ENCODE results near the gene TMEM82.

The TMEM82 gene

DNA sequence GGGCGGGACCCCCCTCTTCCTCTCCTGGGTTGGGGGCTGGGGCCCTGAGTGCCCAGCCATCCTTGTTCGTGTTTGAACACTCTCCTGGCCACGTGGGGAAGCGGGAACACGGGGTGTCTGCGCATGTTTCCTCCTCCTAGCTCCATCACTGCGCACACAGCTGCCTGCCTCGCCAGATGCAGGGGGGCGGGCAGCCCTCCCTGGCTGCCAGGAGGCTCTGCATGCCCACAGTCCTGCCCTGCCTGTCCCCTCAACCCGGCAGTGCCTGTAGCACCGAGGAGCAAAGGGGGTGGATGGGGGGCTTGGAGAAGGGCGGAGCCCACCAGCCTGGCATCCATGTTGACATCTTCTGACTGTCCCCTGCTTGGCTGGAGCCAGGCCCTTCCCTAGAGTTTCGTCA, 8.0 kb upstream of the TMEM82 start:
- H3K27me3 ChIP-seq (ENCODE audit: insufficient read depth, low read length), result no peaks in the 10 kb centered on the region
- no peak overlapping the region for H2AFZ ChIP-seq (ENCODE audit: low read depth, low read length)
- H3K4me3 ChIP-seq (ENCODE audit: low read length), result no peak overlapping the region
- H3K4me1 ChIP-seq (ENCODE audit: insufficient read depth, low read length), result peaks cover 7% of the 10 kb centered on the region
- H3K36me3 ChIP-seq (ENCODE audit: insufficient read depth, low read length), result peaks cover 31% of the 10 kb centered on the region
- H3K9me3 ChIP-seq (ENCODE audit: low read length), result no peaks in the 10 kb centered on the region

GRCh38 chr1:15734901-15735300, 7.4 kb upstream of the TMEM82 start:
- no peak overlapping the region for H2AFZ ChIP-seq (ENCODE audit: low read depth, low read length)
- peaks cover 28% of the 10 kb centered on the region for H3K36me3 ChIP-seq (ENCODE audit: insufficient read depth, low read length)
- no peaks in the 10 kb centered on the region for H3K27me3 ChIP-seq (ENCODE audit: insufficient read depth, low read length)
- no peak overlapping the region for H3K4me3 ChIP-seq (ENCODE audit: low read length)
- peaks cover 7% of the 10 kb centered on the region for H3K4me1 ChIP-seq (ENCODE audit: insufficient read depth, low read length)
- H3K9me3 ChIP-seq (ENCODE audit: low read length), result no peaks in the 10 kb centered on the region

GRCh38 chr1:15735304-15736037, 6.8 kb upstream of the TMEM82 start:
- no peak overlapping the region for H2AFZ ChIP-seq (ENCODE audit: low read depth, low read length)
- H3K27me3 ChIP-seq (ENCODE audit: insufficient read depth, low read length), result no peaks in the 10 kb centered on the region
- no peaks in the 10 kb centered on the region for H3K9me3 ChIP-seq (ENCODE audit: low read length)
- peaks cover 7% of the 10 kb centered on the region for H3K4me1 ChIP-seq (ENCODE audit: insufficient read depth, low read length)
- no peak overlapping the region for H3K4me3 ChIP-seq (ENCODE audit: low read length)
- peaks cover 26% of the 10 kb centered on the region for H3K36me3 ChIP-seq (ENCODE audit: insufficient read depth, low read length)

DNA sequence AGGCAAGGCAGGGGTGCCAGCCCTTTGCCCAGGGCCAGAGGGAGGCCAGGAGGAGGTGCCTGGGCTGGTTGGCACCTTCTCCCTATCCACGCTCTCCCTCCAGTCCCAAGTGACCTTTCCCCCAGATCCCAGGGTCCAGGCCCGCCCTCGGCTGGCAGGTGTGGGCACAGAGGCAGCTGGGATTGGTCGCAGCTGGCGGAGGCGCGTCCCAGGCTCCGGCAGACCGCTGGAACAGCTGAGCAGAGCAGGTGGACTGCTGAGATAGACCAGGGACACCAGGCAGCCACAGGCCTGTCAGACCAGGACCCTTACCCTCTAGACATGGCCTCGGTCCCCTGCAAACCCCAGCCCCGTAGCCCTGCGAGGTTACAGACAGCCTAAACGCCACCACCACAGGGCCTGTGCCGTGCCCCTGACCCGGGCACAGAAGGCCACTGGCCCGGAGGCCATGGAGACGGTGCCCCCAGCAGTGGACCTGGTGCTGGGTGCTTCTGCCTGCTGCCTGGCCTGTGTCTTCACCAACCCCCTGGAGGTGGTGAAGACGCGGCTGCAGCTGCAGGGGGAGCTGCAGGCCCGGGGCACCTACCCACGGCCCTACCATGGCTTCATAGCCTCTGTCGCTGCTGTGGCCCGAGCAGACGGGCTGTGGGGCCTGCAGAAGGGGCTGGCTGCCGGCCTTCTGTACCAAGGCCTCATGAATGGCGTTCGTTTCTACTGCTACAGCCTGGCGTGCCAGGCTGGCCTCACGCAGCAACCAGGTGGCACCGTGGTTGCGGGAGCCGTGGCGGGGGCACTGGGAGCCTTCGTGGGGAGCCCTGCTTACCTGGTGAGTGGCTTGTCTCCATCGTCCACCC, 6.0 kb upstream of the TMEM82 start, which contains the start of gene SLC25A34:
Gene SLC25A34 (plus strand): TSS at position 221 of the 854 bp plus-strand sequence. CDS start 228 bp downstream, at position 449.
- Histone ChIP-seq H3K9me3 (ENCODE audit: low read length) (no peaks in the 10 kb centered on the region), H3K36me3 (ENCODE audit: insufficient read depth, low read length) (peaks cover 18% of the 10 kb centered on the region), H3K4me1 (ENCODE audit: insufficient read depth, low read length) (peaks cover 7% of the 10 kb centered on the region), H3K27me3 (ENCODE audit: insufficient read depth, low read length) (no peaks in the 10 kb centered on the region), H2AFZ (ENCODE audit: low read depth, low read length) (no peak within 1 kb of the TSS), H3K4me3 (ENCODE audit: low read length) (no peak within 1 kb of the TSS)

DNA sequence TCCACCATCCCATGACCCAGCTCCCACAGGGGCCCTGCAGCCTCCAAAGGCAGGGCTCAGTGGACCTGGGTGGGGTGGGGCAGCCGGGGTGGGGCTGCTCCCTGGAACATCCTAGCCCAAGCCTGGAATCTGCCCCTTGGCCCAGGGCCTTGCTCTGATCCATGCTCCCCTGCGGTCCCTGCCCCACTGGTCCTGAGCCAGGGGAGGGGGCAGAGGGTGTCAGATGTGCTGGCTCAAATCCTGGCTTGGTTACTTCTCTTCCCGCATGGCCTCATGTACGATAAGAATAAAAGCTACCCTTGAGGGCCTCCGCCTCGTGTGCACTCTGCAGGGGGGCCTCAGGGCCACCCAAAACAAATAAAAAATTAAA, 5.4 kb upstream of the TMEM82 start:
- H3K9me3 ChIP-seq (ENCODE audit: low read length), result no peaks in the 10 kb centered on the region
- peaks cover 7% of the 10 kb centered on the region for H3K4me1 ChIP-seq (ENCODE audit: insufficient read depth, low read length)
- no peaks in the 10 kb centered on the region for H3K27me3 ChIP-seq (ENCODE audit: insufficient read depth, low read length)
- peaks cover 14% of the 10 kb centered on the region for H3K36me3 ChIP-seq (ENCODE audit: insufficient read depth, low read length)
- H2AFZ ChIP-seq (ENCODE audit: low read depth, low read length), result no peak overlapping the region
- H3K4me3 ChIP-seq (ENCODE audit: low read length), result no peak overlapping the region

- no peaks in the 10 kb centered on the region for H3K27me3 ChIP-seq (ENCODE audit: insufficient read depth, low read length)
- H3K9me3 ChIP-seq (ENCODE audit: low read length), result no peaks in the 10 kb centered on the region
- peaks cover 7% of the 10 kb centered on the region for H3K4me1 ChIP-seq (ENCODE audit: insufficient read depth, low read length)
- peaks cover 10% of the 10 kb centered on the region for H3K36me3 ChIP-seq (ENCODE audit: insufficient read depth, low read length)
- no peak overlapping the region for H2AFZ ChIP-seq (ENCODE audit: low read depth, low read length)
- no peak overlapping the region for H3K4me3 ChIP-seq (ENCODE audit: low read length)
These were observed 4.7 kb upstream of the TMEM82 start for GRCh38 chr1:15737324-15738319.

DNA sequence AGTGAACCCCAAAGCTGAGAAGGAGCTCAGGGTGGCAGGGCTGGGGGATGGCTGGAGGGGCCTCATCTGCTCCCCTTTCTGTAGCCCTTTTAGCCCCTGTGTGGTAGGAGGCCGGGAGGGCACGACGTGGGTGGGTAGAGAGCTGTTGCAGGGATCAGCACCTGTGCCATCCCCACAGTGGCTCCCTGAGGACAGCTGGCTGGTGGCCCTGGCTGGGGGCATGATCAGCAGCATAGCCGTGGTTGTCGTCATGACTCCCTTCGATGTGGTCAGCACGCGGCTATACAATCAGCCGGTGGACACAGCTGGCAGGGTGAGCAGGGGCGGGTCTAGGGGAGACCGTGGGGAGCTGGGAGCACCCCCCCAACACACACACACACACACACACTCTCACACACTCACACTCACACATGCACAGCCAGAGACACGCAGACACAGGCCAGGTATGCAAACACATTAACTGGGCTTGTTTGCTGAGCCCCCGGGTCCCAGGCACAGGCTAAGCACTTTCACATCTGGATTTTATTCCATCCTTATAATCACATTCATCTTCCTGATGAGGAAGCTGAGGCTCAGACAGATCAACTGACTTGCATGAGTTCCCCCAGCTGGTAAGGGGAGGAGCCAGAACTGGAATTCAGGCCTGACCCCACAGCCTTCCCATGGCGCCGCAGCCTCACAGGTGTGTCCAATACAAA, 3.7 kb upstream of the TMEM82 start:
- Histone ChIP-seq H2AFZ (ENCODE audit: low read depth, low read length) (no peak overlapping the region), H3K36me3 (ENCODE audit: insufficient read depth, low read length) (peaks cover 4% of the 10 kb centered on the region), H3K4me3 (ENCODE audit: low read length) (no peak overlapping the region), H3K4me1 (ENCODE audit: insufficient read depth, low read length) (peaks cover 7% of the 10 kb centered on the region), H3K9me3 (ENCODE audit: low read length) (no peaks in the 10 kb centered on the region), H3K27me3 (ENCODE audit: insufficient read depth, low read length) (no peaks in the 10 kb centered on the region)

GRCh38 chr1:15739259-15739658, 3.0 kb upstream of the TMEM82 start:
- Histone ChIP-seq H3K36me3 (ENCODE audit: insufficient read depth, low read length) (no peaks in the 10 kb centered on the region), H3K27me3 (ENCODE audit: insufficient read depth, low read length) (no peaks in the 10 kb centered on the region), H2AFZ (ENCODE audit: low read depth, low read length) (no peak overlapping the region), H3K9me3 (ENCODE audit: low read length) (no peaks in the 10 kb centered on the region), H3K4me3 (ENCODE audit: low read length) (no peak overlapping the region), H3K4me1 (ENCODE audit: insufficient read depth, low read length) (peaks cover 7% of the 10 kb centered on the region)

GRCh38 chr1:15739745-15740144, 2.6 kb upstream of the TMEM82 start:
- no peak overlapping the region for H2AFZ ChIP-seq (ENCODE audit: low read depth, low read length)
- H3K4me3 ChIP-seq (ENCODE audit: low read length), result no peak overlapping the region
- no peaks in the 10 kb centered on the region for H3K27me3 ChIP-seq (ENCODE audit: insufficient read depth, low read length)

DNA sequence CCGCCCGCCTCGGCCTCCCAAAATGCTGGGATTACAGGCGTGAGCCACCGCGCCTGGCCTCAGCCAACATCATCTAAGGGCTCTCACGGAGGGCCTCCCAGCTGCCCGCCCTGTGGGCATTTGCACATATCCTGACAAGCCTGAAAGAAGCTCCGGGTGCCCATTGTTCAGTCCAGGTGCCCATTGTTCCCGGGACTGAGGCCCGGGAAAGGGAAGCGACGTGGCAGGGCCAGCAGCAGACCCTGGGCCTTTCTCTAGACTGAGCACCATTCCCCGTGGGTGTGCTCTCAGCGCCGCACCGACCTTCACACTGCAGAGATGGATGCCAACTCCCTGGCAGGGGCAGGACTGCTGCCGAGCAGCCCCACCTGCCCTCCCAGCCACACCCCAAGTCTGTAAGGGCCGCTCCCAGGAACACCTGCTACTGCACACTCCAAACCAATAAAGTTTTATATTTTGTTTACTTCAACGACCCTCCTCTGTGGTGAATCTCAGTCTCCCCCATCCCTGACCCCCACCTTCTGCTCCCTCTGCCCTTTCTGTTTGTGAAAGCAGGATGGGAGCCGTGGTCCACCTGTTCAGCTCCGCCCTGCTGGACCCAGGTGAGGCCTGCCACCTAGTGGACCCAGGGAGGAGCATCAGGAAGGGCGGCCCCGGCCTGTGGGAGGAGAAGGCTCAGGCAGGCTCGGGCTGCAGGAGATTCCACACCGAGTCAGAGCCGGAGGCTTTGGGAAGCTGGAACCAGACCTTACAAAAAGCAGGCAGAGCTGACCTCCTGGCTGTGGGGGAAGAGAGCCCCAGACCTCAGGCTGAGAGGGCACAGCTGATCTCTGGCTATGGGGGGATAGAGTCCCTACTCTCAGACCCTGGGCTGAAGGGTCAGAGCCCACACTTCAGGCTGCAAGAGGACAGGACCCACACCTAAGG, 1.1 kb upstream of the TMEM82 start:
- Histone ChIP-seq H3K27me3 (ENCODE audit: insufficient read depth, low read length) (no peaks in the 10 kb centered on the region), H2AFZ (ENCODE audit: low read depth, low read length) (no peak overlapping the region), H3K4me1 (ENCODE audit: insufficient read depth, low read length) (peaks cover 7% of the 10 kb centered on the region), H3K36me3 (ENCODE audit: insufficient read depth, low read length) (no peaks in the 10 kb centered on the region), H3K4me3 (ENCODE audit: low read length) (no peak overlapping the region), H3K9me3 (ENCODE audit: low read length) (no peaks in the 10 kb centered on the region)

More at GRCh38 chr1:15739745-15740144, 2.6 kb upstream of the TMEM82 start:
- H3K36me3 ChIP-seq (ENCODE audit: insufficient read depth, low read length), result no peaks in the 10 kb centered on the region
- no peaks in the 10 kb centered on the region for H3K9me3 ChIP-seq (ENCODE audit: low read length)
- H3K4me1 ChIP-seq (ENCODE audit: insufficient read depth, low read length), result peaks cover 7% of the 10 kb centered on the region

DNA sequence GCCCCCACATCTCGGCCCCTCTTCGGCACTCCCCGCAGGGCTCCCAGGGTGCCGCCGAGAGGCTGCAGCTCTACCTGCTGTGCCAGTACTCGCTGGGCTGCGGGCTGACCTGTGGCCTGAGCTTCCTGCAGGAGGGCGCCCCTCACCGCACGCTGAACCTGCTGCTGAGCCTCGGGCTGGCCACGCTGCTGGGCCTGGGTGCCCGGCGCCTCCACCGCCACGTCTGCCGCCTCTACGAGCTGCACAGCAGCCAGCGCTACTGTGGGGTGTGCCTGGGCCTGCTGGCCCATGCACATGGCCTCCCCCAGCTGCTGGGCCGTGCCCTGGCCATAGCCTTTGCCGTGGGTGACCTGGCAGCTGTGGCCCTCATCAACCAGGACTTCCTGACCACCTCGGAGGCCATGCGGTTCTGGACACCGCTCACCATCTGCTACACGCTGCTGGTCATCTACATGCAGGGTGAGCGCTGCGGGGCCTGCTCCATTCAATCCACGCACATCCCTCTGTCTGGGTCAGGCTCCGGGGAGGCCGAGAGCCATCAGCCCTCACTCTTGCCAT, 1.9 kb downstream of the TMEM82 start:
- H3K4me1 ChIP-seq (ENCODE audit: insufficient read depth, low read length), result no peaks in the 10 kb centered on the region
- peaks cover 1% of the 10 kb centered on the region for H3K27me3 ChIP-seq (ENCODE audit: insufficient read depth, low read length)
- H3K9me3 ChIP-seq (ENCODE audit: low read length), result no peaks in the 10 kb centered on the region
- no peaks in the 10 kb centered on the region for H3K36me3 ChIP-seq (ENCODE audit: insufficient read depth, low read length)
- no peak overlapping the region for H3K4me3 ChIP-seq (ENCODE audit: low read length)
- no peak overlapping the region for H2AFZ ChIP-seq (ENCODE audit: low read depth, low read length)
